Adrenal gland (tissue), 12 donors: Measurements from ENCODE around the gene E2F8. TPM values are rescaled to one million over a fixed set of nuclear protein-coding genes. Genes with fewer than 3 reads are reported as not detected.
"Not testable (repeated sequence)": the region's sequence is repeated elsewhere in the genome, so short reads cannot be mapped to it uniquely, and the experiment has no call there.

Experiments used
- DNase-seq, 7 donors: peaks; one replicate each; pipeline ENCODE4 v3.0.0-alpha.2; 2019 to 2020
- H3K27ac ChIP-seq, 5 donors: fragments of 200-600 bp; sonication (generic) in 4 of 5; 1 replicate in 3 of 5; 2 replicates in 2 of 5; pipeline versions ENCODE4 v1.5.1 to v1.8.0; 2016 to 2020; ENCODE audit warnings: mild to moderate bottlenecking in 1 of 5
- H3K27me3 ChIP-seq: fragments of 200-600 bp; 2 replicates; pipeline ENCODE4 v1.8.0; 2021
- H3K36me3 ChIP-seq, 2 donors: fragments of 200-600 bp; replicated peaks in 1 of 2; 1 replicate in 1 of 2; 2 replicates in 1 of 2; pipeline versions ENCODE4 v1.5.1 to v1.8.0; 2018 to 2022
- H3K4me1 ChIP-seq, 2 donors: fragments of 200-600 bp; replicated peaks in 1 of 2; 1 replicate in 1 of 2; 2 replicates in 1 of 2; pipeline versions ENCODE4 v1.5.1 to v1.8.0; 2018 to 2021
- H3K4me3 ChIP-seq, 4 donors: fragments of 200-600 bp; sonication (generic) in 3 of 4; one replicate each; pipeline ENCODE4 v1.5.1; 2016 to 2018
- H3K9me3 ChIP-seq, 3 donors: fragments of 200-600 bp; sonication (generic) in 1 of 3; replicated peaks in 1 of 3; 1 replicate in 2 of 3; 2 replicates in 1 of 3; pipeline versions ENCODE4 v1.5.1 to v1.8.0; 2016 to 2021
- CTCF ChIP-seq, 6 experiments: fragments of 450-650 bp in 4 of 6; fragments of 200-600 bp in 2 of 6; sonication (generic) in 1 of 6; IDR thresholded peaks; 1 replicate in 5 of 6; 2 replicates in 1 of 6; pipeline versions ENCODE4 v1.5.1 to v1.8.0; 2016 to 2021; ENCODE audit warnings: antibody characterized with exemption in 6 of 6, mild to moderate bottlenecking in 2 of 6, moderate library complexity in 1 of 6
- POLR2A ChIP-seq, 2 donors: fragments of 450-650 bp; IDR thresholded peaks; one replicate each; pipeline ENCODE4 v1.6.1; 2017; ENCODE audit warnings: antibody characterized with exemption in 2 of 2, mild to moderate bottlenecking in 2 of 2, moderate library complexity in 1 of 2
- WGBS, 4 donors: extraction: QIAGEN DNeasy Blood & Tissue Kit in 2 of 4; methylation state at CpG; one replicate each; pipeline versions ENCODE4 v1.1.5 to v1.1.7; 2013 to 2017; 5-methylcytosine and 5-hydroxymethylcytosine counted together
- intact Hi-C, 2 donors: fragments of 100-400 bp; cut with DNase I; formaldehyde crosslinking; loops; one replicate each; pipeline versions ENCODE4 v1.14.1 to v1.15.0; 2022 to 2023
- polyA plus RNA-seq, 3 donors: library from polyadenylated mRNA; stranded (reverse); fragments of 200-250 nt in 2 of 3; fragments of 350-450 nt in 1 of 3; fragmentation: Illumina TruSeq in 1 of 3; extraction: RNeasy Lipid Tissue Mini Kit (QIAGEN cat#74804) in 1 of 3; gene quantifications; one replicate each; pipeline ENCODE4 v1.2.3, GENCODE V29; 2013 to 2014
- total RNA-seq, 9 donors: library from RNA; depleted of rRNA in 4 of 9; stranded (reverse); fragments of >200 nt in 4 of 9; fragments of 120-200 nt in 1 of 9; fragmentation: NEBNext Ultra II Directional in 1 of 9; extraction: Animal tissue kit (Norgen Biotek cat#: 25700) in 1 of 9; gene quantifications; one replicate each; pipeline versions ENCODE4 v1.1.0 to v1.2.4, GENCODE V29; 2013 to 2023
- donor health status: healthy with polysubstance abuse.
- donor health status: Bipolar disorder and iron deficiency.
- donor health status: DM: yes; HTN: yes; CAD: no.
- donor health status: DM: no; HTN: no; CAD: no.
- donor health status: DM: no; HTN: no; CAD: no.
- donor health status: DM: yes; HTN: yes; CAD: no.

Gene E2F8
- total and polyA plus RNA-seq, 12 donors = 0.07 to 4.4 (median 0.47) TPM; not detected in 2

GRCh38 chr11:19267567-19267966 is 26.8 kb upstream of the E2F8 start:
- WGBS, 4 donors = 67 to 85% (median 77%) methylated on average over 5 of the region's 5 CpGs

GRCh38 chr11:19263333-19263732 is 22.6 kb upstream of the E2F8 start:
- 67 to 70% (median 68%) methylated on average over 3 of the region's 3 CpGs for WGBS, 4 donors
- DNase-seq = no peak
- Histone ChIP-seq H3K36me3 (no peaks in the 10 kb centered on the region), H3K4me3 (no peak overlapping the region), H3K4me1 (peaks cover 0 to 4% of the 10 kb centered on the region in 2 donors), H3K27ac (no peak overlapping the region), H3K9me3 (no peaks in the 10 kb centered on the region), H3K27me3 (no peaks in the 10 kb centered on the region)
- TF ChIP-seq CTCF (IDR thresholded peaks at IDR 0.05) = no peak
- no peak for TF ChIP-seq POLR2A (IDR thresholded peaks at IDR 0.05)
- intact Hi-C loops = no loop called here

More at GRCh38 chr11:19267567-19267966, 26.8 kb upstream of the E2F8 start:
- no peak for TF ChIP-seq CTCF (IDR thresholded peaks at IDR 0.05)
- no peak for TF ChIP-seq POLR2A (IDR thresholded peaks at IDR 0.05)
- H3K4me1 ChIP-seq = no peaks in the 10 kb centered on the region
- H3K27ac ChIP-seq = no peak overlapping the region
- H3K27me3 ChIP-seq = no peaks in the 10 kb centered on the region
- no peaks in the 10 kb centered on the region for H3K36me3 ChIP-seq
- intact Hi-C loops = no loop called here
- DNase-seq = no peak
- no peaks in the 10 kb centered on the region for H3K9me3 ChIP-seq
- H3K4me3 ChIP-seq = no peak overlapping the region

GRCh38 chr11:19259487-19260345 is 19.0 kb upstream of the E2F8 start:
- Histone ChIP-seq H3K27me3 (no peaks in the 10 kb centered on the region), H3K36me3 (no peaks in the 10 kb centered on the region), H3K4me3 (peak overlapping the region in 1 of 4 donors; percentile 42), H3K27ac (no peak overlapping the region), H3K4me1 (peaks cover 0 to 4% of the 10 kb centered on the region in 2 donors), H3K9me3 (no peaks in the 10 kb centered on the region)
- TF ChIP-seq CTCF (IDR thresholded peaks at IDR 0.05) (peak; percentile 80 to 97 (median 84)), POLR2A (IDR thresholded peaks at IDR 0.05) (no peak)
- DNase-seq = peak; percentile 51 to 89 (median 77)
- 42 to 48% (median 43%) methylated on average over 6 of the region's 6 CpGs for WGBS, 4 donors
- intact Hi-C loops = loop anchor here (5.0 to 10.0 kb wide), 3 partner anchors 185 to 295 kb away; no protein-coding TSS in a partner anchor

DNA sequence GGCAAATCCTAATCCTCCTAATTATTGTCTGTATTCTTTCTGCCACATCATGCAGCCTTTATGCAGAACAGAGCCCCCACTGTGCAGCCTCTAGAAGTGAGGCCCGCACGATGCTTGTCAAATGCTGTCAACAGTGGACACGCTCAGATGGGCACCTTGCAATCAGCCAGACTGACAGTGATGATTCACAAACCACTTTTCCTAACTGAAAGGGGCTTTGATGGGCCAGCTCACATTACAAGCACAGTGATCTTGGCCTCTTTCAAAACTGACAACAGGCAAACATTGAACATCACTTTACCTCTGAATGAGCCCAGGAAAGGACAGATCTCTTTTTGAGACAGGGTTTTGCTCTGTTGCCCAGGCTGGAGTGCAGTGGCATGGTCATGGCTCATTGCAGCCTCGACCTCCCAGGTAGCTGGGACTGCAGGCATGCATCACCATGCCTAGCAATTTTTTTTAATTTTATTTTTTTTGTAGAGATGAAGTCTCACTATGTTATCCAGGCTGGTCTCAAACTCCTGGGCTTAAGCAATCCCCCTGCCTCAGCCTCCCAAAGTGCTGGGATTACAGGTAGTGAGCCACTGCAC is 18.0 kb upstream of the E2F8 start:
- 74 to 89% (median 83%) methylated on average over 4 of the region's 4 CpGs for WGBS, 4 donors

GRCh38 chr11:19254441-19254840 is 13.7 kb upstream of the E2F8 start:
- not testable (repeated sequence) for DNase-seq, H3K27ac ChIP-seq, H3K4me1 ChIP-seq, H3K4me3 ChIP-seq, H3K27me3 ChIP-seq, H3K36me3 ChIP-seq, H3K9me3 ChIP-seq
- intact Hi-C loops = loop anchor here in 1 of 2 donors (10.0 kb wide), 2 partner anchors 180 to 300 kb away; no protein-coding TSS in a partner anchor
- 53 to 59% (median 58%) methylated on average over 3 of the region's 3 CpGs for WGBS, 4 donors

More for the DNA sequence above, 18.0 kb upstream of the E2F8 start:
- Histone ChIP-seq H3K36me3 (no peaks in the 10 kb centered on the region), H3K4me3 (no peak overlapping the region), H3K4me1 (peaks cover 0 to 4% of the 10 kb centered on the region in 2 donors), H3K9me3 (no peaks in the 10 kb centered on the region), H3K27me3 (no peaks in the 10 kb centered on the region), H3K27ac (no peak overlapping the region)
- no peak for TF ChIP-seq POLR2A (IDR thresholded peaks at IDR 0.05)
- no peak for TF ChIP-seq CTCF (IDR thresholded peaks at IDR 0.05)
- DNase-seq = no peak
- intact Hi-C loops = loop anchor here (5.0 to 10.0 kb wide), 3 partner anchors 184 to 296 kb away; no protein-coding TSS in a partner anchor
